H9 (cell line): ENCODE measurements around the gene EME1. TPM values are rescaled to one million over a fixed set of nuclear protein-coding genes. Genes with fewer than 3 reads are reported as not detected.

Source experiments
- DNase-seq: peaks from one replicate; pipeline ENCODE4 v3.0.0-alpha.2; 2017
- H2AFZ ChIP-seq: one replicate; pipeline ENCODE4 v1.6.1; 2013; ENCODE audit warnings: mild to moderate bottlenecking, low read length, control low read depth, moderate library complexity
- H2AK5ac ChIP-seq: 2 replicates; pipeline ENCODE4 v1.6.1; 2013; ENCODE audit warnings: low read length, control low read depth, mixed read lengths; ENCODE audit not compliant: insufficient read length
- H2BK120ac ChIP-seq: one replicate; pipeline ENCODE4 v1.6.1; 2013; ENCODE audit warnings: low read depth, mild to moderate bottlenecking, low read length, control low read depth, inconsistent platforms; ENCODE audit not compliant: poor library complexity, severe bottlenecking
- H2BK12ac ChIP-seq: 2 replicates; pipeline ENCODE4 v1.6.1; 2013; ENCODE audit warnings: low read length, control low read depth, mixed read lengths, low read depth; ENCODE audit not compliant: insufficient read length
- H2BK15ac ChIP-seq: 2 replicates; pipeline ENCODE4 v1.6.1; 2013; ENCODE audit warnings: low read depth, low read length, control low read depth
- H2BK20ac ChIP-seq: one replicate; pipeline ENCODE4 v1.6.1; 2013; ENCODE audit warnings: low read depth, mild to moderate bottlenecking, low read length, control low read depth, inconsistent platforms; ENCODE audit not compliant: poor library complexity, severe bottlenecking
- H2BK5ac ChIP-seq: 2 replicates; pipeline ENCODE4 v1.6.1; 2013; ENCODE audit warnings: low read length, control low read depth, mixed read lengths; ENCODE audit not compliant: insufficient read length
- H3K14ac ChIP-seq: 2 replicates; pipeline ENCODE4 v1.6.1; 2013; ENCODE audit warnings: low read length, control low read depth; ENCODE audit not compliant: insufficient read depth
- H3K18ac ChIP-seq: 2 replicates; pipeline ENCODE4 v1.6.1; 2013; ENCODE audit warnings: low read depth, mild to moderate bottlenecking, mixed read lengths, low read length, control low read depth; ENCODE audit not compliant: insufficient read length
- H3K23ac ChIP-seq: 2 replicates; pipeline ENCODE4 v1.6.1; 2013; ENCODE audit warnings: low read length, control low read depth, mixed read lengths, low read depth; ENCODE audit not compliant: insufficient read length
- H3K23me2 ChIP-seq: 2 replicates; pipeline ENCODE4 v1.6.1; 2013; ENCODE audit warnings: low read depth, mild to moderate bottlenecking, mixed read lengths, low read length, control low read depth; ENCODE audit not compliant: insufficient read length, poor library complexity, severe bottlenecking
- H3K27ac ChIP-seq: 2 replicates; pipeline ENCODE4 v1.5.1; 2013; ENCODE audit warnings: low read length, control low read depth, mixed read lengths, low read depth; ENCODE audit not compliant: insufficient read length
- H3K27me3 ChIP-seq: 2 replicates; pipeline ENCODE4 v1.6.1; 2013; ENCODE audit warnings: low read length, control low read depth, inconsistent platforms; ENCODE audit not compliant: insufficient read depth
- H3K4ac ChIP-seq: 2 replicates; pipeline ENCODE4 v1.6.1; 2013; ENCODE audit warnings: low read depth, mild to moderate bottlenecking, control low read depth, inconsistent platforms, low read length, moderate library complexity
- H3K4me1 ChIP-seq: 2 replicates; pipeline ENCODE4 v1.6.1; 2013; ENCODE audit warnings: low read length, control low read depth, inconsistent platforms; ENCODE audit not compliant: insufficient read depth
- H3K4me2 ChIP-seq: 2 replicates; pipeline ENCODE4 v1.6.1; 2013; ENCODE audit warnings: low read length, control low read depth, mixed read lengths; ENCODE audit not compliant: insufficient read length, insufficient read depth
- H3K56ac ChIP-seq: 2 replicates; pipeline ENCODE4 v1.6.1; 2013; ENCODE audit warnings: low read depth, mild to moderate bottlenecking, mixed read lengths, low read length, control low read depth; ENCODE audit not compliant: insufficient read length
- H3K79me1 ChIP-seq: 2 replicates; pipeline ENCODE4 v1.6.1; 2013; ENCODE audit warnings: low read depth, mild to moderate bottlenecking, moderate library complexity, low read length, control low read depth, inconsistent platforms; ENCODE audit not compliant: insufficient read depth, poor library complexity, severe bottlenecking
- H3K79me2 ChIP-seq: 2 replicates; pipeline ENCODE4 v1.6.1; 2013; ENCODE audit warnings: low read length, control low read depth, inconsistent platforms; ENCODE audit not compliant: insufficient read depth
- H3K9ac ChIP-seq: 2 replicates; pipeline ENCODE4 v1.6.1; 2013; ENCODE audit warnings: low read length, control low read depth, mixed read lengths; ENCODE audit not compliant: insufficient read length; ENCODE audit errors: extremely low read depth
- H3K9me3 ChIP-seq: one replicate; pipeline ENCODE4 v1.6.1; 2013; ENCODE audit warnings: low read depth, low read length, inconsistent platforms; ENCODE audit not compliant: control insufficient read depth
- H3T11ph ChIP-seq: one replicate; pipeline ENCODE4 v1.6.1; 2013; ENCODE audit warnings: mild to moderate bottlenecking, low read length, control low read depth, inconsistent platforms
- H4K20me1 ChIP-seq: one replicate; pipeline ENCODE4 v1.6.1; 2013; ENCODE audit not compliant: control insufficient read depth, insufficient read length, insufficient read depth
- H4K5ac ChIP-seq: 2 replicates; pipeline ENCODE4 v1.6.1; 2013; ENCODE audit warnings: low read depth, mild to moderate bottlenecking, mixed read lengths, low read length, control low read depth; ENCODE audit not compliant: insufficient read length
- H4K8ac ChIP-seq: replicated peaks from 2 replicates; pipeline ENCODE4 v1.6.1; 2013; ENCODE audit warnings: low read length, control low read depth, mixed read lengths, low read depth; ENCODE audit not compliant: insufficient read length
- H4K91ac ChIP-seq: 2 replicates; pipeline ENCODE4 v1.6.1; 2013; ENCODE audit warnings: low read depth, mild to moderate bottlenecking, moderate library complexity, mixed read lengths, low read length, control low read depth; ENCODE audit not compliant: insufficient read length
- H3K27ac Mint-ChIP-seq, 3 experiments: 2 replicates in 2 of 3; 3 replicates in 1 of 3; pipeline ENCODE4 v1.8.0; 2020 to 2021; ENCODE audit warnings: mixed read lengths in 3 of 3, mild to moderate bottlenecking in 1 of 3, moderate library complexity in 1 of 3
- H3K27me3 Mint-ChIP-seq: 2 replicates; pipeline ENCODE4 v1.8.0; 2021; ENCODE audit warnings: low read depth, mild to moderate bottlenecking, moderate library complexity, mixed read lengths
- H3K36me3 Mint-ChIP-seq, 3 experiments: 2 replicates in 2 of 3; 3 replicates in 1 of 3; pipeline ENCODE4 v1.8.0; 2020 to 2021; ENCODE audit warnings: low read depth in 3 of 3, mixed read lengths in 3 of 3; ENCODE audit not compliant: insufficient read depth in 1 of 3
- H3K4me1 Mint-ChIP-seq, 2 experiments: 2 replicates each; pipeline ENCODE4 v1.8.0; 2020; ENCODE audit warnings: mixed read lengths in 2 of 2
- H3K4me3 Mint-ChIP-seq, 2 experiments: 2 replicates in 1 of 2; 3 replicates in 1 of 2; pipeline ENCODE4 v1.8.0; 2020 to 2021; ENCODE audit warnings: mild to moderate bottlenecking in 2 of 2, mixed read lengths in 2 of 2, moderate library complexity in 1 of 2
- H3K9me3 Mint-ChIP-seq, 2 experiments: 2 replicates in 1 of 2; 3 replicates in 1 of 2; pipeline ENCODE4 v1.8.0; 2020; ENCODE audit warnings: mild to moderate bottlenecking in 2 of 2, mixed read lengths in 2 of 2, moderate library complexity in 1 of 2
- CTCF ChIP-seq: fragments of 200-600 bp; sonication (generic); conservative IDR thresholded peaks from 3 replicates; pipeline ENCODE4 v1.8.0; 2021; ENCODE audit warnings: antibody characterized with exemption, mild to moderate bottlenecking
- WGBS: extraction: QIAGEN DNeasy Blood & Tissue Kit; methylation state at CpG from one replicate; pipeline ENCODE4 v1.1.7; 2013; ENCODE audit warnings: missing lambda C conversion rate, low lambda C conversion rate, mixed read lengths; ENCODE audit not compliant: insufficient read length; ENCODE audit errors: extremely low coverage; 5-methylcytosine and 5-hydroxymethylcytosine counted together
- total RNA-seq: library from RNA; stranded (reverse); gene quantifications from 2 replicates; pipeline ENCODE4 v1.2.1, GENCODE V29; 2021

EME1 gene
- total RNA-seq, 1 experiment from 2014 or later = 15.1 TPM

DNA sequence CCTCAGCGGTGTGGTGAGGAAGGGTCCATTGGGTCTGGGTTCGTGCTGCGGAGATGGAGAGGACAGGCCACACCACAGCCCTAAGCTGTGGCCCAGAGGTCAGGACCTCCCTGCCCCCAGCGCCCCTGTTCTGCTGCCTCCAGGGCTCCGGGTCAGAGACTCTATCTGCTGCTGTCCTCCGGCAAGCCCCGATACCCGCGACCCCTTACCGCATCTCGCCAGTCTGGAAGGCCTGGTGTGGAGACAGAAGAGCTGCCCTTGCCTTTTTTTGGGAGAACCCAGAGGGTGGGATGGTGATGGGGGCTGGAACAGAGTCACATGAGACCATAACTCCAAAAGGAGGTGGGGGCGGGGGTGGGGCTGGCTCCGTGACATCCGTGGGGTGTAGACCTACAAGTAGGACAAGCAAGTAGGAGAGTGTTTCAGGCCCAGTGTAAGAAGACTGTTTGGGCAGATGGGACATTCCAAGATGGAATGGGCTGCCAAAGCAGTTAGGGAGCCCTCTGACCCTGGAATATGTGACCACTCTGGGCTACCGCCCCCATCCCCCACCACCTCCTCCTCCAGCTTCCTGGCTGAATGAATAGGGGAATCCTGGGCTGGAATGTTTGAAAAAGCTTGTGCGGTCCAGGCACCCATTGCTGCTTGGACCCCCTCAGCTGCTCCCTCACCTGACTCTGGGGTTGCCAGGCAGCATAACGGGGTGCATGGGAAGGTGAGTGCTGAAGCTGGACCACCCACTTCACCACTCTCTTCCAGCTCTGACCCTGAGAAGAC lies 25.7 kb upstream of the EME1 start:
- no CpG with 5 or more reads among the region's 17 CpGs for WGBS
- H3K56ac ChIP-seq = no peak overlapping the region
- peak overlapping the region; percentile 14 for H3K9ac ChIP-seq
- Mint-ChIP-seq H3K36me3 (peaks cover 5 to 8% (median 5%) of the 10 kb centered on the region in 3 experiments; a peak in 5 of 7 replicates), H3K27me3 (peaks cover 15% of the 10 kb centered on the region), H3K4me1 (peaks cover 27 to 30% of the 10 kb centered on the region in 2 experiments), H3K4me3 (peak overlapping the region; percentile 94 to 96), H3K9me3 (no peaks in the 10 kb centered on the region; a peak in 1 of 5 replicates), H3K27ac (peak overlapping the region in 2 of 3 experiments; percentile 55 to 96; a peak in 3 of 7 replicates)
- H2BK5ac ChIP-seq = no peak overlapping the region
- no peak overlapping the region for H2BK120ac ChIP-seq
- H3K23ac ChIP-seq = no peak overlapping the region
- no peak overlapping the region for H2BK12ac ChIP-seq
- no peak overlapping the region for H4K8ac ChIP-seq
- no peaks in the 10 kb centered on the region for H3K79me1 ChIP-seq
- no peak overlapping the region for H2BK15ac ChIP-seq
- no peak for TF ChIP-seq CTCF
- no peaks in the 10 kb centered on the region; the same call in 1 of the 2 replicates for H3K27me3 ChIP-seq
- no peak overlapping the region for H3K14ac ChIP-seq
- no peak overlapping the region for H2AFZ ChIP-seq
- peak; percentile 62 for DNase-seq
- H2BK20ac ChIP-seq = no peak overlapping the region
- peaks cover 2% of the 10 kb centered on the region; the same call in 1 of the 2 replicates for H3K4me1 ChIP-seq
- no peak overlapping the region for H3K27ac ChIP-seq
- H4K91ac ChIP-seq = no peak overlapping the region
- H3T11ph ChIP-seq = no peak overlapping the region
- no peaks in the 10 kb centered on the region for H3K9me3 ChIP-seq
- H3K4ac ChIP-seq = no peak overlapping the region
- H3K4me2 ChIP-seq = peak overlapping the region; percentile 66
- H4K20me1 ChIP-seq = no peaks in the 10 kb centered on the region
- H2AK5ac ChIP-seq = no peak overlapping the region
- H3K18ac ChIP-seq = no peak overlapping the region
- H4K5ac ChIP-seq = no peak overlapping the region
- H3K23me2 ChIP-seq = peaks cover 9% of the 10 kb centered on the region
- H3K79me2 ChIP-seq = no peaks in the 10 kb centered on the region
